Hepatocyte (in vitro differentiated cells): ENCODE measurements around the gene SLC35F5. TPM values are rescaled to one million over a fixed set of nuclear protein-coding genes. Genes with fewer than 3 reads are reported as not detected.

ENCODE experiments used
- DNase-seq: peaks from one replicate; pipeline ENCODE4 v3.0.0-alpha.2; 2016; ENCODE audit warnings: low spot score
- H2AFZ ChIP-seq: fragments of 200-600 bp; sonication (generic); 2 replicates; pipeline ENCODE4 v1.6.0; 2016; ENCODE audit warnings: antibody characterized with exemption, mild to moderate bottlenecking
- H3K27ac ChIP-seq: fragments of 200-600 bp; sonication (generic); 2 replicates; pipeline ENCODE4 v1.5.1; 2016; ENCODE audit warnings: mild to moderate bottlenecking
- H3K27me3 ChIP-seq: fragments of 200-600 bp; sonication (generic); 2 replicates; pipeline ENCODE4 v1.6.1; 2016
- H3K36me3 ChIP-seq: fragments of 200-600 bp; sonication (generic); replicated peaks from 2 replicates; pipeline ENCODE4 v1.5.1; 2016; ENCODE audit warnings: low read depth; ENCODE audit not compliant: insufficient read depth
- H3K4me1 ChIP-seq: fragments of 200-600 bp; sonication (generic); 2 replicates; pipeline ENCODE4 v1.5.1; 2016; ENCODE audit warnings: mild to moderate bottlenecking, moderate library complexity; ENCODE audit not compliant: insufficient read depth
- H3K4me2 ChIP-seq: fragments of 200-600 bp; sonication (generic); 2 replicates; pipeline ENCODE4 v1.6.0; 2016
- H3K4me3 ChIP-seq: fragments of 200-600 bp; sonication (generic); 2 replicates; pipeline ENCODE4 v1.5.1; 2016; ENCODE audit warnings: mild to moderate bottlenecking
- H3K79me2 ChIP-seq: fragments of 200-600 bp; sonication (generic); 2 replicates; pipeline ENCODE4 v1.6.0; 2017; ENCODE audit warnings: mild to moderate bottlenecking
- H3K9me2 ChIP-seq: fragments of 200-600 bp; sonication (generic); replicated peaks from 2 replicates; pipeline ENCODE4 v1.6.0; 2017; ENCODE audit warnings: mild to moderate bottlenecking; ENCODE audit not compliant: insufficient read depth
- H3K9me3 ChIP-seq: fragments of 200-600 bp; sonication (generic); 2 replicates; pipeline ENCODE4 v1.5.1; 2016; ENCODE audit warnings: low read depth, mild to moderate bottlenecking
- H4K20me1 ChIP-seq: fragments of 200-600 bp; sonication (generic); 2 replicates; pipeline ENCODE4 v1.6.0; 2016; ENCODE audit warnings: mild to moderate bottlenecking; ENCODE audit not compliant: insufficient read depth, poor library complexity, severe bottlenecking
- EZH2 ChIP-seq: fragments of 200-600 bp; sonication (generic); IDR thresholded peaks from 2 replicates; pipeline ENCODE4 v1.6.1; 2016; ENCODE audit warnings: antibody characterized with exemption, mild to moderate bottlenecking, borderline replicate concordance
- EZH2phosphoT487 ChIP-seq: fragments of 200-600 bp; sonication (generic); IDR thresholded peaks from one replicate; pipeline ENCODE4 v1.6.1; 2018; ENCODE audit warnings: antibody characterized with exemption, mild to moderate bottlenecking, low read depth, moderate library complexity; ENCODE audit not compliant: unreplicated experiment, severe bottlenecking
- WGBS: methylation state at CpG from one replicate; pipeline ENCODE4 v1.1.6; 2016; ENCODE audit warnings: low lambda C conversion rate; ENCODE audit errors: missing lambda C conversion rate; 5-methylcytosine and 5-hydroxymethylcytosine counted together
- polyA plus RNA-seq: library from polyadenylated mRNA; unstranded; fragments of >200 nt; fragmentation: Nextera tagmentation; extraction: Ambion mirVana; gene quantifications from 2 replicates; pipeline ENCODE4 v1.2.1, GENCODE V29; 2016
- total RNA-seq: library from RNA; depleted of rRNA; stranded (reverse); fragments of >200 nt; gene quantifications from 2 replicates; pipeline ENCODE4 v1.2.3, GENCODE V29; 2014
- TF ChIP-seq, protein P1 (sequence below): fragments of 200-600 bp; sonication (generic); IDR thresholded peaks from 2 replicates; pipeline ENCODE4 v1.5.1; 2016; ENCODE audit warnings: antibody characterized with exemption, mild to moderate bottlenecking; ENCODE audit not compliant: poor library complexity

The SLC35F5 gene
- total and polyA plus RNA-seq, 2 experiments from 2014 or later: 69.4 to 132 TPM

DNA sequence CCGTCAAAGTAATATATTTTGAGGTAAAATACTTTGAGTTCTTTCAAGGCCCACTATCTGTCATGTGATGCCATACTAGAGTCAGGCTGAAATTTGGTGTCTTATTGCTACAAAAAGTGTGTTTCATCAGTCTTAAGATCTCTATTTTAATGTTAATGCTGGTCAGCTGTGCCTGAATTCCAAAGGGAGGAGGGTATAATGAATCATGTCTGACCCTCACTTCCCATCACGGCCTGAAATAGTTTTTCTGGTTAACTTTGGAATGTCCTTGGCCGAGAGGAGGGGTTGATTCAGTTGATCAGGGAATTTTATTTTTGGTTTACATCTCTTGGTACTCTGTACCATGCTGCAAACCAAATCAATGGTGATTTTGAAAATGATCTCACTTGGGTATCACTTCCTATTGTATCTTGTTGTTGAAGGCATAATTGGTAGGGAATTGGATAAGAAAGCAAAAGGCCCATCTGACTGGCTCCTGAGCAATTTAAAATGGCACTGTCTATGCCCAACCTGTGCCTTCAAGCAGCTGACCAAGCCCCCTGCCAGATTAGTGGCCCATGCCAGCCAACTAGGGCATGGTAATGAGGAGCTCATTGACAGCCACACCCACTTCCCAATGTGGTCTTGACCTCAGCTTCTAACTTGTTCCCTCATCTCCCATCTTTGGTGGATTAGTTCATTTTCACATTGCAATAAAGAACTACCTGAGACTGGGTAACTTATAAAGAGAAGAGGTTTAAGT lies 6.1 kb upstream of the SLC35F5 start:
- Histone ChIP-seq H3K27me3 (no peaks in the 10 kb centered on the region), H3K27ac (no peak overlapping the region), H3K4me2 (no peak overlapping the region), H3K9me2 (no peaks in the 10 kb centered on the region), H3K4me1 (peaks cover 2% of the 10 kb centered on the region), H4K20me1 (no peaks in the 10 kb centered on the region), H3K36me3 (no peaks in the 10 kb centered on the region), H2AFZ (no peak overlapping the region), H3K9me3 (no peaks in the 10 kb centered on the region), H3K79me2 (no peaks in the 10 kb centered on the region), H3K4me3 (no peak overlapping the region)
- TF ChIP-seq, protein P1, sequence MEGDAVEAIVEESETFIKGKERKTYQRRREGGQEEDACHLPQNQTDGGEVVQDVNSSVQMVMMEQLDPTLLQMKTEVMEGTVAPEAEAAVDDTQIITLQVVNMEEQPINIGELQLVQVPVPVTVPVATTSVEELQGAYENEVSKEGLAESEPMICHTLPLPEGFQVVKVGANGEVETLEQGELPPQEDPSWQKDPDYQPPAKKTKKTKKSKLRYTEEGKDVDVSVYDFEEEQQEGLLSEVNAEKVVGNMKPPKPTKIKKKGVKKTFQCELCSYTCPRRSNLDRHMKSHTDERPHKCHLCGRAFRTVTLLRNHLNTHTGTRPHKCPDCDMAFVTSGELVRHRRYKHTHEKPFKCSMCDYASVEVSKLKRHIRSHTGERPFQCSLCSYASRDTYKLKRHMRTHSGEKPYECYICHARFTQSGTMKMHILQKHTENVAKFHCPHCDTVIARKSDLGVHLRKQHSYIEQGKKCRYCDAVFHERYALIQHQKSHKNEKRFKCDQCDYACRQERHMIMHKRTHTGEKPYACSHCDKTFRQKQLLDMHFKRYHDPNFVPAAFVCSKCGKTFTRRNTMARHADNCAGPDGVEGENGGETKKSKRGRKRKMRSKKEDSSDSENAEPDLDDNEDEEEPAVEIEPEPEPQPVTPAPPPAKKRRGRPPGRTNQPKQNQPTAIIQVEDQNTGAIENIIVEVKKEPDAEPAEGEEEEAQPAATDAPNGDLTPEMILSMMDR: no peak
- TF ChIP-seq EZH2phosphoT487 (no peak), EZH2 (no peak)
- WGBS: 80% methylated on average over 3 of the region's 3 CpGs
- no peak for DNase-seq

DNA sequence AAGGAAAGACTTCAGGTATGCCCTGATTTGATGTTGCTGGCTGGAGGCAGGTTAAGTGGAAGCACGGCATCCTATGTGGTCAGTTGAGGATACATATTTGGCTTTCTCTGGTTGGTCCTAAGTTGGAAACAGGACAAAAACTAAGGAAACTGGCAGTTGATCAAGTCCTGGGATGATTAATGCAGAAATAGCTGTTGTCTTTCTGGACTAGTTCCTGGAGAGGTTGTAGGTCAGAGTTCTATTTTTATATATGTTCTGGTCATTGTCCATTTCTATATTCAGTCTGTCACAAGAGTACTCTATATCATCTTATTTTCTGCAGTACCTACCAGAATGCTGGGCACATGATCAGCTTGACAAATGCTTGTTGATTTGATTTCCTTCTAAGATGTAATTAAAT lies 4.0 kb upstream of the SLC35F5 start:
- H4K20me1 ChIP-seq: no peaks in the 10 kb centered on the region
- WGBS: 71% methylated on average over 1 of the region's 1 CpG
- H3K9me3 ChIP-seq: no peaks in the 10 kb centered on the region
- no peak for DNase-seq
- H3K4me1 ChIP-seq: peaks cover 5% of the 10 kb centered on the region
- TF ChIP-seq, protein P1: no peak
- no peak for TF ChIP-seq EZH2
- no peak for TF ChIP-seq EZH2phosphoT487
- no peak overlapping the region for H3K4me3 ChIP-seq
- H3K9me2 ChIP-seq: no peaks in the 10 kb centered on the region
- H3K36me3 ChIP-seq: no peaks in the 10 kb centered on the region
- H3K4me2 ChIP-seq: no peak overlapping the region
- H3K27me3 ChIP-seq: no peaks in the 10 kb centered on the region
- H3K79me2 ChIP-seq: peaks cover 6% of the 10 kb centered on the region
- H3K27ac ChIP-seq: no peak overlapping the region
- no peak overlapping the region for H2AFZ ChIP-seq

DNA sequence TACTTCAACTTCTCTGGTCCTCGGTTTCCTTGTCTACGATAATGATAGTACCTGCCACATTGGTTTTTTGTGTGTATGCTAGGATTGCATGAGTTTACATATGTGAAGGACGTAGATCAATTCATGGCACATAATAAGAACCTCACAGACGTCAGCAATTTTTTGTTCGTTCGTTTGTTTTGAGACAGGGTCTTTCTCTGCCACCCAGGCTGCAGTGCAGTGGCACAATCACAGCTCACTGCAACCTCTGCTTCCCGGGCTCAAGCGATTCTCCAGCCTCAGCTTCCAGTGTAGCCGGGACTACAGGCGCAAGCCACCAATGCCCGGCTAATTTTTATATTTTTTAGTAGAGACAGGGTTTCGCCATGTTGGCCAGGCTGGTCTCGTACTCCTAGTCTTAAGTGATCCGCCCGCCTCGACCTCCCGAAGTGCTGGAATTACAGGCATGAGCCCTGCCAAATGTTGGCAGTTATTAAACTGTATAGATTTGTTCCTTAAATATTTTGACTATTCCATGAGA lies 756 bp upstream of the SLC35F5 start:
- H3K79me2 ChIP-seq: peaks cover 38% of the 10 kb centered on the region
- peak overlapping the region; percentile 82 for H2AFZ ChIP-seq
- H3K4me1 ChIP-seq: peaks cover 12% of the 10 kb centered on the region
- 38% methylated on average over 17 of the region's 17 CpGs for WGBS
- H3K4me3 ChIP-seq: peak overlapping the region; percentile 84
- H3K4me2 ChIP-seq: peak overlapping the region; percentile 83
- H3K27me3 ChIP-seq: no peaks in the 10 kb centered on the region
- H3K9me2 ChIP-seq: no peaks in the 10 kb centered on the region
- no peaks in the 10 kb centered on the region for H3K36me3 ChIP-seq
- H4K20me1 ChIP-seq: peaks cover 9% of the 10 kb centered on the region
- no peak for DNase-seq
- TF ChIP-seq, protein P1: no peak
- TF ChIP-seq EZH2phosphoT487 (no peak), EZH2 (no peak)
- no peaks in the 10 kb centered on the region for H3K9me3 ChIP-seq
- H3K27ac ChIP-seq: peak overlapping the region; percentile 97
